ENCODE measurements around the gene PYDC1. TPM values are rescaled to one million over a fixed set of nuclear protein-coding genes. Genes with fewer than 3 reads are reported as not detected.

Gene PYDC1
- total and polyA plus RNA-seq, 2 experiments from 2014 or later = 1.8 TPM; not detected in 1

DNA sequence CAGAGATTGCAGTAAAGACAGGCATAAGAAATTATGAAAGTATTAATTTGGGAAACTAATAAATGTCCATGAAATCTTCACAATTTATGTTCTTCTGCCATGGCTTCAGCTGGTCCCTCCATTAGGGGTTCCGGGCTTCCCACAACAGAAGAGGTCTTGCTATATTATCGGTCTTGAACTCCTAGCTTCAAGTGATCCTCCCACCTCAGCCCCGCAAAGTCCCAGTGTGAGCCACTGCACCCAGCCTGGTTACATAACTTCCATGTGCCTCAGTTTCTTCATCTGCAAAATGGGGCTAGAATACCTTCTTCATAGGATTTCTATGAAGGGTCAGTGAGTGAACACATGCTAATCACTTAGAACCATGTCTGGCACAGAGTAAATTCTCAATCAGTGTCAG is 29.4 kb upstream of the PYDC1 start (continued):
- TF ChIP-seq, protein P1, sequence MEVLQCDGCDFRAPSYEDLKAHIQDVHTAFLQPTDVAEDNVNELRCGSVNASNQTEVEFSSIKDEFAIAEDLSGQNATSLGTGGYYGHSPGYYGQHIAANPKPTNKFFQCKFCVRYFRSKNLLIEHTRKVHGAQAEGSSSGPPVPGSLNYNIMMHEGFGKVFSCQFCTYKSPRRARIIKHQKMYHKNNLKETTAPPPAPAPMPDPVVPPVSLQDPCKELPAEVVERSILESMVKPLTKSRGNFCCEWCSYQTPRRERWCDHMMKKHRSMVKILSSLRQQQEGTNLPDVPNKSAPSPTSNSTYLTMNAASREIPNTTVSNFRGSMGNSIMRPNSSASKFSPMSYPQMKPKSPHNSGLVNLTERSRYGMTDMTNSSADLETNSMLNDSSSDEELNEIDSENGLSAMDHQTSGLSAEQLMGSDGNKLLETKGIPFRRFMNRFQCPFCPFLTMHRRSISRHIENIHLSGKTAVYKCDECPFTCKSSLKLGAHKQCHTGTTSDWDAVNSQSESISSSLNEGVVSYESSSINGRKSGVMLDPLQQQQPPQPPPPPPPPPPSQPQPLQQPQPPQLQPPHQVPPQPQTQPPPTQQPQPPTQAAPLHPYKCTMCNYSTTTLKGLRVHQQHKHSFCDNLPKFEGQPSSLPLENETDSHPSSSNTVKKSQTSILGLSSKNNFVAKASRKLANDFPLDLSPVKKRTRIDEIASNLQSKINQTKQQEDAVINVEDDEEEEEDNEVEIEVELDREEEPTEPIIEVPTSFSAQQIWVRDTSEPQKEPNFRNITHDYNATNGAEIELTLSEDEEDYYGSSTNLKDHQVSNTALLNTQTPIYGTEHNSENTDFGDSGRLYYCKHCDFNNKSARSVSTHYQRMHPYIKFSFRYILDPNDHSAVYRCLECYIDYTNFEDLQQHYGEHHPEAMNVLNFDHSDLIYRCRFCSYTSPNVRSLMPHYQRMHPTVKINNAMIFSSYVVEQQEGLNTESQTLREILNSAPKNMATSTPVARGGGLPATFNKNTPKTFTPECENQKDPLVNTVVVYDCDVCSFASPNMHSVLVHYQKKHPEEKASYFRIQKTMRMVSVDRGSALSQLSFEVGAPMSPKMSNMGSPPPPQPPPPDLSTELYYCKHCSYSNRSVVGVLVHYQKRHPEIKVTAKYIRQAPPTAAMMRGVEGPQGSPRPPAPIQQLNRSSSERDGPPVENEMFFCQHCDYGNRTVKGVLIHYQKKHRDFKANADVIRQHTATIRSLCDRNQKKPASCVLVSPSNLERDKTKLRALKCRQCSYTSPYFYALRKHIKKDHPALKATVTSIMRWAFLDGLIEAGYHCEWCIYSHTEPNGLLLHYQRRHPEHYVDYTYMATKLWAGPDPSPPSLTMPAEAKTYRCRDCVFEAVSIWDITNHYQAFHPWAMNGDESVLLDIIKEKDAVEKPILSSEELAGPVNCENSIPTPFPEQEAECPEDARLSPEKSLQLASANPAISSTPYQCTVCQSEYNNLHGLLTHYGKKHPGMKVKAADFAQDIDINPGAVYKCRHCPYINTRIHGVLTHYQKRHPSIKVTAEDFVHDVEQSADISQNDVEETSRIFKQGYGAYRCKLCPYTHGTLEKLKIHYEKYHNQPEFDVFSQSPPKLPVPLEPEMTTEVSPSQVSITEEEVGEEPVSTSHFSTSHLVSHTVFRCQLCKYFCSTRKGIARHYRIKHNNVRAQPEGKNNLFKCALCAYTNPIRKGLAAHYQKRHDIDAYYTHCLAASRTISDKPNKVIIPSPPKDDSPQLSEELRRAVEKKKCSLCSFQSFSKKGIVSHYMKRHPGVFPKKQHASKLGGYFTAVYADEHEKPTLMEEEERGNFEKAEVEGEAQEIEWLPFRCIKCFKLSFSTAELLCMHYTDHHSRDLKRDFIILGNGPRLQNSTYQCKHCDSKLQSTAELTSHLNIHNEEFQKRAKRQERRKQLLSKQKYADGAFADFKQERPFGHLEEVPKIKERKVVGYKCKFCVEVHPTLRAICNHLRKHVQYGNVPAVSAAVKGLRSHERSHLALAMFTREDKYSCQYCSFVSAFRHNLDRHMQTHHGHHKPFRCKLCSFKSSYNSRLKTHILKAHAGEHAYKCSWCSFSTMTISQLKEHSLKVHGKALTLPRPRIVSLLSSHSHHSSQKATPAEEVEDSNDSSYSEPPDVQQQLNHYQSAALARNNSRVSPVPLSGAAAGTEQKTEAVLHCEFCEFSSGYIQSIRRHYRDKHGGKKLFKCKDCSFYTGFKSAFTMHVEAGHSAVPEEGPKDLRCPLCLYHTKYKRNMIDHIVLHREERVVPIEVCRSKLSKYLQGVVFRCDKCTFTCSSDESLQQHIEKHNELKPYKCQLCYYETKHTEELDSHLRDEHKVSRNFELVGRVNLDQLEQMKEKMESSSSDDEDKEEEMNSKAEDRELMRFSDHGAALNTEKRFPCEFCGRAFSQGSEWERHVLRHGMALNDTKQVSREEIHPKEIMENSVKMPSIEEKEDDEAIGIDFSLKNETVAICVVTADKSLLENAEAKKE (CRISPR knock-in tag; IDR thresholded peaks at IDR 0.05) = no peak
- TF ChIP-seq NANOG (IDR thresholded peaks at IDR 0.05; ENCODE audit: borderline replicate concordance) = no peak
- no peak for TF ChIP-seq CREB1 (CRISPR knock-in tag; IDR thresholded peaks at IDR 0.05; ENCODE audit: low read depth)
- TF ChIP-seq, protein P2, sequence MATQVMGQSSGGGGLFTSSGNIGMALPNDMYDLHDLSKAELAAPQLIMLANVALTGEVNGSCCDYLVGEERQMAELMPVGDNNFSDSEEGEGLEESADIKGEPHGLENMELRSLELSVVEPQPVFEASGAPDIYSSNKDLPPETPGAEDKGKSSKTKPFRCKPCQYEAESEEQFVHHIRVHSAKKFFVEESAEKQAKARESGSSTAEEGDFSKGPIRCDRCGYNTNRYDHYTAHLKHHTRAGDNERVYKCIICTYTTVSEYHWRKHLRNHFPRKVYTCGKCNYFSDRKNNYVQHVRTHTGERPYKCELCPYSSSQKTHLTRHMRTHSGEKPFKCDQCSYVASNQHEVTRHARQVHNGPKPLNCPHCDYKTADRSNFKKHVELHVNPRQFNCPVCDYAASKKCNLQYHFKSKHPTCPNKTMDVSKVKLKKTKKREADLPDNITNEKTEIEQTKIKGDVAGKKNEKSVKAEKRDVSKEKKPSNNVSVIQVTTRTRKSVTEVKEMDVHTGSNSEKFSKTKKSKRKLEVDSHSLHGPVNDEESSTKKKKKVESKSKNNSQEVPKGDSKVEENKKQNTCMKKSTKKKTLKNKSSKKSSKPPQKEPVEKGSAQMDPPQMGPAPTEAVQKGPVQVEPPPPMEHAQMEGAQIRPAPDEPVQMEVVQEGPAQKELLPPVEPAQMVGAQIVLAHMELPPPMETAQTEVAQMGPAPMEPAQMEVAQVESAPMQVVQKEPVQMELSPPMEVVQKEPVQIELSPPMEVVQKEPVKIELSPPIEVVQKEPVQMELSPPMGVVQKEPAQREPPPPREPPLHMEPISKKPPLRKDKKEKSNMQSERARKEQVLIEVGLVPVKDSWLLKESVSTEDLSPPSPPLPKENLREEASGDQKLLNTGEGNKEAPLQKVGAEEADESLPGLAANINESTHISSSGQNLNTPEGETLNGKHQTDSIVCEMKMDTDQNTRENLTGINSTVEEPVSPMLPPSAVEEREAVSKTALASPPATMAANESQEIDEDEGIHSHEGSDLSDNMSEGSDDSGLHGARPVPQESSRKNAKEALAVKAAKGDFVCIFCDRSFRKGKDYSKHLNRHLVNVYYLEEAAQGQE (IDR thresholded peaks at IDR 0.05; ENCODE audit: unreplicated experiment) = no peak
- TF ChIP-seq STAT1 (IDR thresholded peaks at IDR 0.05; ENCODE audit: unreplicated experiment) = no peak
- no peak for TF ChIP-seq JUNB (IDR thresholded peaks at IDR 0.05; ENCODE audit: unreplicated experiment)
- no peak for TF ChIP-seq ZNF331 (CRISPR knock-in tag; IDR thresholded peaks at IDR 0.05; ENCODE audit: low read depth)
- no peak for TF ChIP-seq POLR2AphosphoS5 (IDR thresholded peaks at IDR 0.05; ENCODE audit: low read depth)
